Endothelial cell of umbilical vein (primary cell): Measurements from ENCODE around the gene KCNE4. TPM values are rescaled to one million over a fixed set of nuclear protein-coding genes. Genes with fewer than 3 reads are reported as not detected.

Experiments
- BruUV-seq: library from RNA; stranded (reverse); fragments of 400-500 nt; replicated peaks from 2 replicates; lab custom pipeline; 2021; lab: Mats Ljungman, UMichigan
- CTCF ChIA-PET: fragments of 300-600, 350-600 bp; sonication (Branson Sonifier 250); formaldehyde crosslinking; loops from one replicate; lab custom pipeline; 2021; ENCODE audit warnings: antibody characterized with exemption, inconsistent platforms; lab: Charles Lee
- POLR2A ChIA-PET: fragments of 300-600, 350-600 bp; sonication (Branson Sonifier 250); formaldehyde crosslinking; loops from one replicate; lab custom pipeline; 2021; ENCODE audit warnings: antibody characterized with exemption, inconsistent platforms; lab: Charles Lee
- DNase-seq: peaks from one replicate; pipeline ENCODE4 v3.0.0-alpha.2; 2011; ENCODE audit warnings: low read depth, low spot score
- FAIRE-seq: peaks from 2 replicates; lab custom pipeline; 2011; peaks lifted over from hg19 to GRCh38; lab: Jason Lieb, UNC
- H2AFZ ChIP-seq: 2 replicates; pipeline ENCODE4 v1.6.0; 2012; ENCODE audit warnings: low read depth, low read length, control low read depth, inconsistent platforms
- H3K27ac ChIP-seq: 2 replicates; pipeline ENCODE4 v1.5.1; 2011; ENCODE audit warnings: low read depth, mild to moderate bottlenecking, control low read depth, low read length, moderate library complexity; ENCODE audit not compliant: insufficient read depth
- H3K27me3 ChIP-seq, 2 experiments: 2 replicates each; pipeline versions ENCODE4 v1.6.0 to v1.6.1; 2011; ENCODE audit warnings: low read length in 2 of 2, mixed read lengths in 1 of 2; ENCODE audit not compliant: control insufficient read depth in 2 of 2, insufficient read depth in 2 of 2
- H3K36me3 ChIP-seq, 2 experiments: 2 replicates in 1 of 2; 3 replicates in 1 of 2; pipeline ENCODE4 v1.5.1; 2011; ENCODE audit warnings: low read length in 2 of 2, mild to moderate bottlenecking in 1 of 2, moderate library complexity in 1 of 2; ENCODE audit not compliant: control insufficient read depth in 2 of 2, insufficient read depth in 2 of 2; ENCODE audit errors: extremely low read depth in 1 of 2
- H3K4me1 ChIP-seq: 3 replicates; pipeline ENCODE4 v1.5.1; 2011; ENCODE audit warnings: mild to moderate bottlenecking, low read length; ENCODE audit not compliant: control insufficient read depth, insufficient read depth; ENCODE audit errors: extremely low read depth
- H3K4me2 ChIP-seq: 2 replicates; pipeline ENCODE4 v1.6.1; 2011; ENCODE audit warnings: low read length, control low read depth, mixed read lengths; ENCODE audit not compliant: insufficient read depth
- H3K4me3 ChIP-seq, 3 experiments: fragments of 200-600 bp in 1 of 3; sonication (generic), shearing (Covaris generic) in 1 of 3; replicated peaks in 1 of 3; 2 replicates each; pipeline ENCODE4 v1.5.1; 2011 to 2016; ENCODE audit warnings: control low read depth in 3 of 3, low read length in 3 of 3, mild to moderate bottlenecking in 2 of 3, inconsistent platforms in 1 of 3, low read depth in 1 of 3, moderate library complexity in 1 of 3; ENCODE audit not compliant: insufficient read depth in 1 of 3
- H3K79me2 ChIP-seq: 2 replicates; pipeline ENCODE4 v1.6.0; 2012; ENCODE audit warnings: low read length, inconsistent platforms; ENCODE audit not compliant: control insufficient read depth, insufficient read depth
- H3K9ac ChIP-seq: replicated peaks from 2 replicates; pipeline ENCODE3; 2011; ENCODE audit warnings: low read length, control low read depth; ENCODE audit not compliant: insufficient read depth; ENCODE audit errors: extremely low read depth
- H3K9me1 ChIP-seq: replicated peaks from 3 replicates; pipeline ENCODE4 v1.6.0; 2011; ENCODE audit warnings: mild to moderate bottlenecking, low read length; ENCODE audit not compliant: control insufficient read depth, insufficient read depth; ENCODE audit errors: extremely low read depth
- H3K9me3 ChIP-seq: replicated peaks from 2 replicates; pipeline ENCODE4 v1.5.1; 2012; ENCODE audit warnings: low read length, inconsistent platforms; ENCODE audit not compliant: control insufficient read depth, insufficient read depth
- H4K20me1 ChIP-seq: replicated peaks from 2 replicates; pipeline ENCODE3; 2011; ENCODE audit warnings: mild to moderate bottlenecking, low read length; ENCODE audit not compliant: control insufficient read depth, insufficient read depth; ENCODE audit errors: extremely low read depth
- CTCF ChIP-seq, 2 donors: IDR thresholded peaks; 1 replicate in 1 of 2; 2 replicates in 1 of 2; pipeline ENCODE4 v1.5.1; 2011; ENCODE audit warnings: low read length in 2 of 2, mild to moderate bottlenecking in 2 of 2, moderate library complexity in 2 of 2, control low read depth in 1 of 2, inconsistent platforms in 1 of 2, low read depth in 1 of 2; ENCODE audit not compliant: insufficient read depth in 1 of 2; ENCODE audit errors: extremely low read depth in 1 of 2
- EZH2 ChIP-seq: IDR thresholded peaks from 2 replicates; pipeline ENCODE4 v1.6.1; 2012; ENCODE audit warnings: borderline replicate concordance, low read depth, mild to moderate bottlenecking, moderate library complexity, low read length, inconsistent platforms; ENCODE audit not compliant: severe bottlenecking
- FOS ChIP-seq: IDR thresholded peaks from 2 replicates; pipeline ENCODE4 v1.6.1; 2011; ENCODE audit warnings: mild to moderate bottlenecking, low read length, moderate library complexity, borderline replicate concordance; ENCODE audit not compliant: insufficient read depth
- GATA2 ChIP-seq: IDR thresholded peaks from 2 replicates; pipeline ENCODE4 v1.7.0; 2011; ENCODE audit warnings: low read depth, mild to moderate bottlenecking, moderate library complexity, mixed read lengths, low read length; ENCODE audit not compliant: insufficient read length, insufficient read depth
- JUN ChIP-seq: IDR thresholded peaks from 2 replicates; pipeline ENCODE4 v1.6.1; 2011; ENCODE audit warnings: borderline replicate concordance, low read depth; ENCODE audit not compliant: insufficient read length, insufficient read depth
- MYC ChIP-seq: IDR thresholded peaks from one replicate; pipeline ENCODE4 v1.6.1; 2011; ENCODE audit warnings: mild to moderate bottlenecking, low read depth, low read length
- POLR2A ChIP-seq: IDR thresholded peaks from 2 replicates; pipeline ENCODE4 v1.6.1; 2012; ENCODE audit warnings: low read depth, mild to moderate bottlenecking, control low read depth, low read length
- POLR2AphosphoS5 ChIP-seq: IDR thresholded peaks from 2 replicates; pipeline ENCODE4 v1.6.1; 2012; ENCODE audit warnings: low read depth, mild to moderate bottlenecking, control low read depth, low read length, moderate library complexity; ENCODE audit not compliant: insufficient read depth
- dilution Hi-C: fragments of 300-500 bp; cut with MboI; formaldehyde crosslinking; loops from one replicate; pipeline ENCODE4 v1.15.0; 2019; ENCODE audit warnings: low sequenced_read_pairs; ENCODE audit not compliant: extremely low pct_ligation_motif_present
- intact Hi-C: fragments of 100-400 bp; cut with micrococcal nuclease; formaldehyde crosslinking; loops from one replicate; pipeline ENCODE4 v1.10.0; 2022
- polyA plus RNA-seq, 4 experiments: library from polyadenylated mRNA; depleted of rRNA in 3 of 4; stranded (reverse) in 3 of 4; unstranded in 1 of 4; fragments of >200 nt; gene quantifications; 2 replicates each; pipeline versions ENCODE4 v1.2.1 to v1.2.3, GENCODE V29; 2011 to 2012; ENCODE audit warnings: missing spikeins in 1 of 4
- total RNA-seq: library from RNA; stranded (reverse); gene quantifications from 2 replicates; pipeline ENCODE4 v1.2.3, GENCODE V29; 2021

Gene KCNE4
- total and polyA plus RNA-seq, 2 donors (not counting 3 experiments of a cell fraction or from before 2014, with no cell fraction given): 0.01 TPM; not detected in 1

- H3K9me1 ChIP-seq: no peaks in the 10 kb centered on the region
- no peak overlapping the region for H3K4me2 ChIP-seq
- no peak overlapping the region for H2AFZ ChIP-seq
- H3K4me3 ChIP-seq: no peak overlapping the region
- dilution Hi-C loops (no loop called here), intact Hi-C loops (no loop called here)
- H3K27ac ChIP-seq: no peak overlapping the region
- H3K27me3 ChIP-seq: peaks cover 4% of the 10 kb centered on the region in 2 experiments
- no peaks in the 10 kb centered on the region for H4K20me1 ChIP-seq
- H3K4me1 ChIP-seq: no peaks in the 10 kb centered on the region
- DNase-seq (peak; percentile 67), FAIRE-seq (no peak)
- TF ChIP-seq MYC (no peak), POLR2A (no peak), GATA2 (no peak), EZH2 (no peak), JUN (no peak), FOS (no peak), CTCF (IDR thresholded peaks at IDR 0.05; ENCODE audit: extremely low read depth in 1 of 2, insufficient read depth in 1 of 2, low read depth in 1 of 2, low read length in 2 of 2) (no peak), POLR2AphosphoS5 (no peak)
- no TSS peak for BruUV-seq
- H3K9ac ChIP-seq: no peak overlapping the region
- no peaks in the 10 kb centered on the region for H3K9me3 ChIP-seq
- H3K79me2 ChIP-seq: no peaks in the 10 kb centered on the region
- CTCF ChIA-PET: no interaction called here
- POLR2A ChIA-PET: no interaction called here
- H3K36me3 ChIP-seq: no peaks in the 10 kb centered on the region
These were observed 7.1 kb downstream of the KCNE4 start for GRCh38 chr2:223058952-223059716.
